Measurements from ENCODE around the gene CST9. TPM values are rescaled to one million over a fixed set of nuclear protein-coding genes. Genes with fewer than 3 reads are reported as not detected.

The CST9 gene
- total and polyA plus RNA-seq, 2 of the 13 experiments (the other 11 are each of a cell fraction or from before 2014, with no cell fraction given): 0.07 TPM; not detected in 1

DNA sequence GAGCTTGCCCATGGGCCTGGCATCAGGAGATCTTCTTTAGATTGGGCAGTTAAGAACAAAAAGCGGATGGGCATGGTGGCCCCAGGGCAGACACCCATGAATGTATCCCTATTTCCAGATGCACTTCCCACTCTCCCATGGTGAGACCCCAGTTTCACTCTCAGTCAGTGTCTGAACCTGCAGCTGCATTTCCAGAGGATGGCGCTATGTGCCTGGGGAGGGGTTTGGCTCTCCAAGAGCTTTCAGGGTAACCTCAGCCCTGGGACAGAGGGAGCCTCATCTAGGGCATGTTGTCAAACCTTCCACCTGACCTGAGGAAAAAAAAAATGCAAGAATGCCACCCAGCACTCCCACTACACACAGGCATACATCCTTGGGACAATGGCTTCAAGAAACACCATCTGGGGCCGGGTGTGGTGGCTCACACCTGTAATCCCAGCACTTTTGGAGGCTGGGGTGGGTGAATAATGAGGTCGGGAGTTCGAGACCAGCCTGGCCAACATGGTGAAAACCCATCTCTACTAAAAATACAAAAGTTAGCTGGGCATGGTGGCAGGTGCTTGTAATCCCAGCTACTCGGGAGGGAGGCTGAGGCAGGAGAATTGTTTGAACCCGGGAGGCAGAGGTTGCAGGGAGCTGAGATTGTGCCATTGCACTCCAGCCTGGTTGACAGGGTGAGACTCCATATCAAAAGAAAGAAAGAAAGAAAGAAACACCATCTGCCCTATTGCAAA, 39.4 kb downstream of the CST9 start:
- H3K4me3 ChIP-seq (replicated peaks in 1 of 3; ENCODE audit: insufficient read depth in 1 of 3, low read depth in 2 of 3, low read length in 3 of 3): no peak overlapping the region
- no peak for DNase-seq (ENCODE audit: low spot score)
- intact Hi-C loops (cut with micrococcal nuclease; ENCODE audit: unreplicated experiment): no loop called here
- H3K27me3 ChIP-seq (ENCODE audit: control insufficient read depth in 1 of 2, insufficient read depth in 2 of 2, low read length in 2 of 2): peaks cover 0 to 7% of the 10 kb centered on the region in 2 experiments; a peak in 1 of 5 replicates
- peaks cover 7% of the 10 kb centered on the region; the same call in 1 of the 2 replicates for H3K4me1 ChIP-seq (ENCODE audit: insufficient read depth, low read length)
- whole genome bisulfite sequencing (ENCODE audit: low lambda C conversion rate): 26% methylated on average over 7 of the region's 7 CpGs
- no peak overlapping the region for H3K9ac ChIP-seq (ENCODE audit: insufficient read depth, low read depth, low read length)
- H3K4me2 ChIP-seq (ENCODE audit: low read depth, low read length): peak overlapping the region; percentile 19; the same call in 1 of the 2 replicates
- in situ Hi-C loops (cut with HindIII; ENCODE audit: extremely low pct_ligation_motif_present, low pct_unique_long_range_greater_than_20kb): no loop called here
- no peak for FAIRE-seq
- no peaks in the 10 kb centered on the region for H3K36me3 ChIP-seq (replicated peaks in 1 of 2; ENCODE audit: control insufficient read depth in 1 of 2, insufficient read depth in 2 of 2, low read length in 2 of 2)
- no peak overlapping the region for H2AFZ ChIP-seq (ENCODE audit: low read length)
- POLR2A ChIA-PET: no interaction called here
- H3K79me2 ChIP-seq (ENCODE audit: insufficient read depth, low read length): no peaks in the 10 kb centered on the region
- TF ChIP-seq CTCF (CRISPR knock-in tag; IDR thresholded peaks at IDR 0.05) (peak; percentile 32; the same call in 1 of the 2 replicates), GFI1 (CRISPR knock-in tag; IDR thresholded peaks at IDR 0.05; ENCODE audit: borderline replicate concordance) (no peak), TAF1 (CRISPR knock-in tag; IDR thresholded peaks at IDR 0.05) (no peak), STAG1 (CRISPR knock-in tag; IDR thresholded peaks at IDR 0.05) (peak; percentile 45)
- TF ChIP-seq, protein P1, sequence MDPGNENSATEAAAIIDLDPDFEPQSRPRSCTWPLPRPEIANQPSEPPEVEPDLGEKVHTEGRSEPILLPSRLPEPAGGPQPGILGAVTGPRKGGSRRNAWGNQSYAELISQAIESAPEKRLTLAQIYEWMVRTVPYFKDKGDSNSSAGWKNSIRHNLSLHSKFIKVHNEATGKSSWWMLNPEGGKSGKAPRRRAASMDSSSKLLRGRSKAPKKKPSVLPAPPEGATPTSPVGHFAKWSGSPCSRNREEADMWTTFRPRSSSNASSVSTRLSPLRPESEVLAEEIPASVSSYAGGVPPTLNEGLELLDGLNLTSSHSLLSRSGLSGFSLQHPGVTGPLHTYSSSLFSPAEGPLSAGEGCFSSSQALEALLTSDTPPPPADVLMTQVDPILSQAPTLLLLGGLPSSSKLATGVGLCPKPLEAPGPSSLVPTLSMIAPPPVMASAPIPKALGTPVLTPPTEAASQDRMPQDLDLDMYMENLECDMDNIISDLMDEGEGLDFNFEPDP (CRISPR knock-in tag; conservative IDR thresholded peaks at IDR 0.05): 0 out of 2 replicates have a peak, but pooled peaks have one; percentile 57
- BruUV-seq (replicated peaks): no TSS peak
- H4K20me1 ChIP-seq (ENCODE audit: insufficient read depth, low read length): no peaks in the 10 kb centered on the region
- peaks cover 15% of the 10 kb centered on the region for H3K9me3 ChIP-seq (ENCODE audit: low read length)
- CTCF ChIA-PET (ENCODE audit: low intra/inter-chr PET ratio, low total read pairs): no interaction called here
- ATAC-seq: peak; percentile 15; the same call in 1 of the 3 replicates
- no peak overlapping the region for H3K27ac ChIP-seq (ENCODE audit: extremely low read length, insufficient read depth, low read length)

All from HepG2 (cell line).